Measurements from ENCODE around the gene ANKRD17. TPM values are rescaled to one million over a fixed set of nuclear protein-coding genes. Genes with fewer than 3 reads are reported as not detected.

The ANKRD17 gene
- total RNA-seq, 1 experiment from 2014 or later: 17.6 TPM

GRCh38 chr4:73129319-73129718, 129.3 kb downstream of the ANKRD17 start:
- no peak for DNase-seq (ENCODE audit: low spot score)

- no peak for DNase-seq (ENCODE audit: low spot score)
Observed at GRCh38 chr4:73127839-73128453, 130.7 kb downstream of the ANKRD17 start.

GRCh38 chr4:73109493-73109892, 149.1 kb downstream of the ANKRD17 start:
- no peak for DNase-seq (ENCODE audit: low spot score)

GRCh38 chr4:73104695-73105094, 153.9 kb downstream of the ANKRD17 start:
- no peak for DNase-seq (ENCODE audit: low spot score)

- DNase-seq (ENCODE audit: low spot score): no peak
Observed at GRCh38 chr4:73103799-73104503, 154.6 kb downstream of the ANKRD17 start.

- no peak for DNase-seq (ENCODE audit: low spot score)
Observed at GRCh38 chr4:73099143-73099542, 159.5 kb downstream of the ANKRD17 start.

- no peak for DNase-seq (ENCODE audit: low spot score)
Observed at GRCh38 chr4:73098713-73099112, 159.9 kb downstream of the ANKRD17 start.

- no peak for DNase-seq (ENCODE audit: low spot score)
Observed at GRCh38 chr4:73098016-73098415, 160.6 kb downstream of the ANKRD17 start.

GRCh38 chr4:73092868-73093267, 165.7 kb downstream of the ANKRD17 start:
- DNase-seq (ENCODE audit: low spot score): no peak

- DNase-seq (ENCODE audit: low spot score): no peak
Observed at GRCh38 chr4:73090738-73091137, 167.9 kb downstream of the ANKRD17 start.

GRCh38 chr4:73087871-73088270, 170.7 kb downstream of the ANKRD17 start:
- no peak for DNase-seq (ENCODE audit: low spot score)

- DNase-seq (ENCODE audit: low spot score): no peak
Observed at GRCh38 chr4:73086095-73086868, 172.3 kb downstream of the ANKRD17 start.

GRCh38 chr4:73080789-73081188, 177.8 kb downstream of the ANKRD17 start:
- no peak for DNase-seq (ENCODE audit: low spot score)

GRCh38 chr4:73075832-73076231, 182.8 kb downstream of the ANKRD17 start:
- DNase-seq (ENCODE audit: low spot score): no peak

- no peak for DNase-seq (ENCODE audit: low spot score)
Observed at GRCh38 chr4:73070074-73070390, 188.6 kb downstream of the ANKRD17 start.

- DNase-seq (ENCODE audit: low spot score): peak; percentile 92
Observed at GRCh38 chr4:73069338-73070073, 189.1 kb downstream of the ANKRD17 start, which contains the start of gene COX18. Gene COX18 (minus strand): TSS chr4:73069716. CDS start chr4:73069649, 67 bp downstream.

- peak; percentile 15 for DNase-seq (ENCODE audit: low spot score)
Observed at GRCh38 chr4:73068491-73069337, 189.9 kb downstream of the ANKRD17 start.

GRCh38 chr4:73067971-73068394, 190.6 kb downstream of the ANKRD17 start:
- no peak for DNase-seq (ENCODE audit: low spot score)

- DNase-seq (ENCODE audit: low spot score): no peak
Observed at GRCh38 chr4:73066928-73067327, 191.7 kb downstream of the ANKRD17 start.

- DNase-seq (ENCODE audit: low spot score): no peak
Observed at GRCh38 chr4:73066445-73066844, 192.2 kb downstream of the ANKRD17 start.

- DNase-seq (ENCODE audit: low spot score): no peak
Observed at GRCh38 chr4:73064536-73064935, 194.1 kb downstream of the ANKRD17 start.

All from A172 (cell line).